Daoy (cell line): ENCODE data around the gene ANKS3. TPM values are rescaled to one million over a fixed set of nuclear protein-coding genes. Genes with fewer than 3 reads are reported as not detected.

Experiments used
- DNase-seq: peaks from one replicate; pipeline ENCODE4 v3.0.0-alpha.2; 2015; ENCODE audit warnings: low read depth
- total RNA-seq: library from RNA; depleted of rRNA; stranded (reverse); fragments of >200 nt; shearing (Covaris generic); gene quantifications from 2 replicates; pipeline ENCODE4 v1.2.3, GENCODE V29; 2014; rRNA removed

Gene ANKS3
- total RNA-seq, 1 experiment from 2014 or later = 19.7 TPM

GRCh38 chr16:4649744-4650442 is 84.2 kb downstream of the ANKS3 start:
- DNase-seq = no peak

- no peak for DNase-seq
These were observed 85.2 kb downstream of the ANKS3 start for GRCh38 chr16:4648917-4649316.

GRCh38 chr16:4647644-4647980 is 86.5 kb downstream of the ANKS3 start:
- DNase-seq = no peak

- DNase-seq = no peak
These were observed 87.1 kb downstream of the ANKS3 start for GRCh38 chr16:4646773-4647643.

Other genes with a start within 250 kb of the ANKS3 start
- 9.7 and 11.9 TPM in 2 replicates for gene CDIP1, start 195.5 kb downstream of the ANKS3 start, total RNA-seq
- not detected in 2 replicates for gene C16orf96, start 177.9 kb downstream of the ANKS3 start, total RNA-seq
- gene UBALD1, start 119.4 kb downstream of the ANKS3 start, total RNA-seq = 10.2 and 16.3 TPM in 2 replicates
- gene MGRN1, start 109.4 kb downstream of the ANKS3 start, total RNA-seq = 8.4 and 26.1 TPM in 2 replicates
- gene NUDT16L1, start 40.7 kb downstream of the ANKS3 start, total RNA-seq = 26.7 and 42.4 TPM in 2 replicates
- gene DNAAF8, start 266 bp upstream of the ANKS3 start, total RNA-seq = 0.74 and 1.6 TPM in 2 replicates
- gene ZNF500, start 32.9 kb upstream of the ANKS3 start, total RNA-seq = 6.4 and 7.5 TPM in 2 replicates
- not detected in 2 replicates for gene SEPTIN12, start 54.1 kb upstream of the ANKS3 start, total RNA-seq
- gene SMIM22, start 61.1 kb upstream of the ANKS3 start, total RNA-seq = not detected in 2 replicates
- gene ROGDI, start 68.4 kb upstream of the ANKS3 start, total RNA-seq = 7.6 and 8.3 TPM in 2 replicates
- 23.7 and 25.7 TPM in 2 replicates for gene GLYR1, start 113.0 kb upstream of the ANKS3 start, total RNA-seq
- gene UBN1, start 113.2 kb upstream of the ANKS3 start, total RNA-seq = 19.9 and 21.7 TPM in 2 replicates
- gene PPL, start 202.9 kb upstream of the ANKS3 start, total RNA-seq = 0.06 and 0.27 TPM in 2 replicates
- 0.40 TPM in 1 of 2 replicates, not detected in the other for gene SEC14L5, start 224.1 kb upstream of the ANKS3 start, total RNA-seq